Neural cell (in vitro differentiated cells): Measurements from ENCODE around the gene RIPOR2. TPM values are rescaled to one million over a fixed set of nuclear protein-coding genes. Genes with fewer than 3 reads are reported as not detected.

Source experiments
- H2AFZ ChIP-seq: fragments of 200-600, 300-800 bp; sonication (generic), shearing (Covaris generic); 2 replicates; pipeline ENCODE4 v1.6.0; 2014; ENCODE audit warnings: low read depth, mild to moderate bottlenecking, antibody characterized with exemption, low read length, moderate library complexity
- H3F3A ChIP-seq: fragments of 200-600 bp; shearing (Covaris generic); 2 replicates; pipeline ENCODE4 v1.6.1; 2016; ENCODE audit warnings: mild to moderate bottlenecking, moderate library complexity, mixed read lengths, antibody characterized with exemption, low read length; ENCODE audit not compliant: insufficient read depth, poor library complexity, severe bottlenecking
- H3K27ac ChIP-seq: fragments of 200-600, 300-800 bp; sonication (generic), shearing (Covaris generic); 2 replicates; pipeline ENCODE4 v1.5.1; 2014; ENCODE audit warnings: mild to moderate bottlenecking, low read length, moderate library complexity
- H3K27me3 ChIP-seq: fragments of 300-800, 200-600 bp; sonication (generic), shearing (Covaris generic); 2 replicates; pipeline ENCODE4 v1.6.0; 2014; ENCODE audit warnings: mild to moderate bottlenecking, low read depth, low read length, moderate library complexity; ENCODE audit not compliant: insufficient read depth
- H3K36me3 ChIP-seq: fragments of 300-800, 200-600 bp; sonication (generic), shearing (Covaris generic); 2 replicates; pipeline ENCODE4 v1.5.1; 2014; ENCODE audit warnings: mild to moderate bottlenecking, antibody characterized with exemption, low read length, moderate library complexity; ENCODE audit not compliant: insufficient read depth
- H3K4me2 ChIP-seq: fragments of 300-800, 200-600 bp; sonication (generic), shearing (Covaris generic); 2 replicates; pipeline ENCODE4 v1.6.0; 2014; ENCODE audit warnings: mild to moderate bottlenecking, low read length
- H3K4me3 ChIP-seq: fragments of 300-800, 200-600 bp; sonication (generic), shearing (Covaris generic); 2 replicates; pipeline ENCODE4 v1.5.1; 2014; ENCODE audit warnings: mild to moderate bottlenecking, low read length, moderate library complexity
- H3K79me2 ChIP-seq: fragments of 200-600 bp; shearing (Covaris generic); replicated peaks from 2 replicates; pipeline ENCODE4 v1.6.0; 2014; ENCODE audit warnings: mild to moderate bottlenecking, low read length, moderate library complexity; ENCODE audit not compliant: insufficient read depth
- H3K9ac ChIP-seq: fragments of 300-800, 200-600 bp; sonication (generic), shearing (Covaris generic); 2 replicates; pipeline ENCODE4 v1.6.1; 2016; ENCODE audit warnings: mild to moderate bottlenecking, low read length, mixed read lengths
- H3K9me2 ChIP-seq: fragments of 200-600 bp; shearing (Covaris generic); 2 replicates; pipeline ENCODE4 v1.6.1; 2016; ENCODE audit warnings: mild to moderate bottlenecking, low read length, mixed read lengths; ENCODE audit not compliant: insufficient read depth
- H3K9me3 ChIP-seq: fragments of 200-600, 300-800 bp; sonication (generic), shearing (Covaris generic); 2 replicates; pipeline ENCODE4 v1.6.1; 2016; ENCODE audit warnings: mild to moderate bottlenecking, mixed run types, low read length, moderate library complexity, mixed read lengths
- H4K20me1 ChIP-seq: fragments of 200-600 bp; shearing (Covaris generic); 2 replicates; pipeline ENCODE4 v1.6.1; 2016; ENCODE audit warnings: mild to moderate bottlenecking, mixed run types; ENCODE audit not compliant: insufficient read depth
- CTCF ChIP-seq: fragments of 450-650 bp; IDR thresholded peaks from 2 replicates; pipeline ENCODE4 v1.5.1; 2014; ENCODE audit warnings: antibody characterized with exemption, mild to moderate bottlenecking, moderate library complexity; ENCODE audit not compliant: poor library complexity, severe bottlenecking
- EP300 ChIP-seq: fragments of 450-650 bp; conservative IDR thresholded peaks from 2 replicates; pipeline ENCODE4 v1.6.1; 2014; ENCODE audit warnings: antibody characterized with exemption, mild to moderate bottlenecking, moderate library complexity; ENCODE audit not compliant: poor library complexity, severe bottlenecking
- EZH2 ChIP-seq: fragments of 200-600, 300-800 bp; shearing (Covaris generic), sonication (generic); IDR thresholded peaks from 2 replicates; pipeline ENCODE4 v1.6.1; 2014; ENCODE audit warnings: antibody characterized with exemption, low read length, borderline replicate concordance, mild to moderate bottlenecking; ENCODE audit not compliant: insufficient read depth, poor library complexity, severe bottlenecking
- MXI1 ChIP-seq: fragments of 450-650 bp; conservative IDR thresholded peaks from 2 replicates; pipeline ENCODE4 v1.6.1; 2014; ENCODE audit warnings: antibody characterized with exemption, mild to moderate bottlenecking; ENCODE audit not compliant: poor library complexity, severe bottlenecking
- POLR2AphosphoS5 ChIP-seq: IDR thresholded peaks from 2 replicates; pipeline ENCODE4 v1.6.1; 2012
- RAD21 ChIP-seq: fragments of 450-650 bp; conservative IDR thresholded peaks from 2 replicates; pipeline ENCODE4 v1.6.1; 2014; ENCODE audit warnings: antibody characterized with exemption, mild to moderate bottlenecking, moderate library complexity
- REST ChIP-seq: IDR thresholded peaks from 2 replicates; pipeline ENCODE4 v1.6.1; 2012; ENCODE audit warnings: borderline replicate concordance
- SMC3 ChIP-seq: fragments of 450-650 bp; conservative IDR thresholded peaks from 2 replicates; pipeline ENCODE4 v1.6.1; 2014; ENCODE audit warnings: antibody characterized with exemption, mild to moderate bottlenecking, moderate library complexity; ENCODE audit not compliant: poor library complexity
- TAF1 ChIP-seq: IDR thresholded peaks from 2 replicates; pipeline ENCODE4 v1.6.1; 2012; ENCODE audit warnings: low read depth
- polyA plus RNA-seq: library from polyadenylated mRNA; depleted of rRNA; stranded (reverse); fragments of >200 nt; gene quantifications from 2 replicates; pipeline ENCODE4 v1.2.3, GENCODE V29; 2014

The RIPOR2 gene
- polyA plus RNA-seq, 1 donor from 2014 or later: 83.8 TPM

GRCh38 chr6:24827162-24827561 lies 108.6 kb downstream of the RIPOR2 start:
- H2AFZ ChIP-seq: no peak overlapping the region
- peaks cover 22% of the 10 kb centered on the region for H3K36me3 ChIP-seq

GRCh38 chr6:24825130-24825630 lies 110.6 kb downstream of the RIPOR2 start:
- Histone ChIP-seq H3K27ac (peak overlapping the region; percentile 35), H2AFZ (no peak overlapping the region), H3K27me3 (no peaks in the 10 kb centered on the region), H3K36me3 (peaks cover 18% of the 10 kb centered on the region), H3K9ac (no peak overlapping the region), H3K9me3 (no peaks in the 10 kb centered on the region), H3K9me2 (no peaks in the 10 kb centered on the region), H4K20me1 (no peaks in the 10 kb centered on the region), H3K79me2 (no peaks in the 10 kb centered on the region), H3K4me2 (no peak overlapping the region), H3K4me3 (no peak overlapping the region), H3F3A (no peaks in the 10 kb centered on the region)
- no peak for TF ChIP-seq EP300

More at GRCh38 chr6:24827162-24827561, 108.6 kb downstream of the RIPOR2 start:
- Histone ChIP-seq H3K9ac (no peak overlapping the region), H3K4me3 (no peak overlapping the region), H4K20me1 (no peaks in the 10 kb centered on the region), H3K79me2 (no peaks in the 10 kb centered on the region), H3K4me2 (no peak overlapping the region), H3K9me3 (no peaks in the 10 kb centered on the region), H3K9me2 (no peaks in the 10 kb centered on the region), H3K27ac (no peak overlapping the region), H3K27me3 (no peaks in the 10 kb centered on the region), H3F3A (no peaks in the 10 kb centered on the region)
- no peak for TF ChIP-seq EP300
- no peak for TF ChIP-seq TAF1
- TF ChIP-seq SMC3: no peak
- no peak for TF ChIP-seq EZH2

- H3K4me2 ChIP-seq: no peak overlapping the region
- no peaks in the 10 kb centered on the region for H3K9me3 ChIP-seq
- H3K27me3 ChIP-seq: no peaks in the 10 kb centered on the region
- TF ChIP-seq EP300 (no peak), REST (no peak), TAF1 (no peak), SMC3 (no peak), EZH2 (no peak), CTCF (no peak), MXI1 (no peak), POLR2AphosphoS5 (no peak), RAD21 (no peak)
- H3F3A ChIP-seq: no peaks in the 10 kb centered on the region
- no peak overlapping the region for H3K9ac ChIP-seq
- no peaks in the 10 kb centered on the region for H3K9me2 ChIP-seq
- H4K20me1 ChIP-seq: no peaks in the 10 kb centered on the region
- H3K79me2 ChIP-seq: no peaks in the 10 kb centered on the region
- peak overlapping the region; percentile 35 for H3K27ac ChIP-seq
- H3K36me3 ChIP-seq: peaks cover 18% of the 10 kb centered on the region
- H2AFZ ChIP-seq: no peak overlapping the region
- H3K4me3 ChIP-seq: no peak overlapping the region
Measured at GRCh38 chr6:24824142-24824938, 111.4 kb downstream of the RIPOR2 start.
